HG03280 (cell line): Measurements from ENCODE around the gene MVK.

Experiments
- ATAC-seq: cut with Tn5 transposase; IDR thresholded peaks from one replicate; pipeline ENCODE4 v1.9.1; 2021; ENCODE audit warnings: mild to moderate bottlenecking, moderate library complexity; ENCODE audit not compliant: unreplicated experiment

MVK gene

DNA sequence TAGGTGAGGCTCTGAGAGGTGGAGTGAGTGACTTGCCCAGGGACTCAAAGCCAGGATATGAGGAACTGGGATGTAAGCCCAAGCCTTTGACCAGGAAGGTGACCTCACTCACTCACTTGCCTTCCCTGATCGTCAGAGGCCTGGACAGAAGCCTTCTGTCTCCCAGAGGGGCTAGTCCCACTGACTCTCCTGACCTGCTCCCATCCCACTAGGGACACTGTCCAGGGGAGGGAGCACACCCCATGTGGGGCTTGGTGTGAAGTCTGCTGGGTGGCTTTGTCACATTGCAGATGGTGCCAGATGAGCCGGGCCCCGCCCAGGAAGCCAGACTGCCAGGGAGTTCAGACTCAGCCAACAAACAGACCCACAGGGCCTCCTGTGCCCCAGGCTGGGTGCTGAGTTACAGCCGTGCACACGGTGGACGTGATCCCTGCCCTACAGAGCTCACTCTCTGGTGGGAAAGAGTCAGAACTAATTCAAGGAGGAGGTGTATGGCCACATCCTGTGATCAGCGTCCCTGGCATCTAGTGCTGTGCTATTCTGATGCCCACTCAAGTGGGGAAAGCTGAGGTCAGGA lies 28.6 kb upstream of the MVK start:
- no peak for ATAC-seq

DNA sequence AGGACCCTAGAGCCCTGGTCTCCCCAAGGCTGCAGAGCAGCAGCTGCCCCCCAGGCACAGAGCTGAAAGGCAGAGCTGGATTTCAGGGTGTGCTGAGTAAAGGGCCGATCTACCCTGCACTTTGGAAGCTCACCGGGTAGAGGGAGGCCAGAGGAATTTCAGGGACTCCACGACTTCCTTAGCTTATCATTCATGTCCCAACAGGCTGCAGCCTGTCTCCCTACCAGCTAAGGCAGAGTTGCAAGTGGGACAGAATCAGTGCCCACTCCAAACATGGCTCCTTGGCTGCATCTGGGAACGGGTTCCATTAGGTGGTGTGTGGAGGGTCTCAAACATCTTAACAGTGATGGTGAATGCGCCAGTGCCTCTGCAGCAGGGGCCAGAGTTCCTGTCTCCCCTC lies 27.8 kb upstream of the MVK start:
- ATAC-seq, result no peak

- no peak for ATAC-seq
Observed at GRCh38 chr12:109547286-109547685, 26.3 kb upstream of the MVK start.

DNA sequence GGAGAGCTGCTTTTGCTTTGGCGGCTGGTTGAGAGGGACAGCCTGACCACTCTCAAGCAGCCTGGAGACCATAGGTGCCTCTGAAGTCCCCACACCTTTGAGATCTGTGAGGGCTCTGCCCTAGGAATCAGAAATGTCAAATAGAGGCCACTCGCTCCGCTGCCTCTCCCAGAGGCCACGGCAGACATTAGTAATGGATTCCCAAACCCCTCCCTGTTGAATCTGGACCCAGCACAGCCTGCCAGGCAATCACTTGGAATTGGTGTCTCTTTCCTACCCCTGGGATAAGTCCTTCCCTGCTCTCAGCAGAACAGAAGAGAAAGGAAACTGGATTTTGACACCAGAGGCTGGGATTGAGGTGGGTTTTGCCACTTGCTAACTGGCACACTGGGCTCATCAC lies 25.3 kb upstream of the MVK start:
- ATAC-seq, result no peak

DNA sequence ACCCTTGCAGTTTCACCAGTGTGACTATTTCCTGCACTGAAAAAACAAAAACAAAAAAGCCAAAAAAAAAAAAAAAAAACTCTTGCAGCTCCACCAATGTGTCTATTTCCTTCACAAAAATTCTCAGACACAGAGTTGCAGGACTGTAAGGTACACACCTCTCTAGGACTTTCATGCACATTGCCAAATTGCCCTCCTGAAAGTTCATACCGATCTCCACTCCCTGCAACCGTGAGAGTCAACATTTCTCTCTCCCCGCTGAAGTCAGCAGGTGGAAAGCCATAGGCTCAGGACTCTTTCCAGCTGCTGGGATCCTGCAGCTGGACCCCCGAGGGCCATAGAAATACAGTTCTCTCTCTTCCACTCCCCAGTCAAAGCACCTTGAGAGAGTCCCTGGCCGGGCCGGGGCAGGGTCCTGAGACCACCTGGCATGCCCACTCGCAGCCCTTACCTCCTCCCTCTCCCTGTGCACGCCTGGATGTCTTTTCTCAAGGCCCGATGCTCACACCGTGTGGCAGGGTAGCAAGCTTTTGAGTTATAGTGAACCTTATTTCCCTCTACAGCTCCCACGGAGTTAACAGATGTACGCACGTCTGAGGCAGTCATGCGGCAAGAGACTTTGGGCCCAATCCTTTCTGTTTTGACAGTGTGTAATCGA lies 23.9 kb upstream of the MVK start:
- ATAC-seq, result no peak

DNA sequence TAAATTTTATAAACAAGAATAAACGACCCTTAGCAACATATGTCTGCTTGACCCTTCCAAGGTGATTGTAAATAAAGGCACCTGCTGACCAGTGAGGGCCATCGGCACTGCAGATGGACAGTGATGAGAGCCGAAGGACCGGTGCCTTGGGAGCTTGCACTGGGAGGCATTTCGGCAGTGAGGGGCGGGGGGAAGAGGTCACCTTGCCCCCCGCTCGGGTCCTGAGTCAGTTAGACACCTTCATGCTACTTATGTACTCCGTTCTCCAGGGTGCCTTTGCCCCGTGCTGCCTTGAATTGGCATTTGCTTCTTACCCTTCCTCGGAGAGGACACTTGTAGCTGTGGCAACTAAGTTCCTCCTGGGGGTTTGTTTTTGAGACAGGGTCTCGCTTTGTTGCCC lies 23.3 kb upstream of the MVK start:
- ATAC-seq, result no peak

DNA sequence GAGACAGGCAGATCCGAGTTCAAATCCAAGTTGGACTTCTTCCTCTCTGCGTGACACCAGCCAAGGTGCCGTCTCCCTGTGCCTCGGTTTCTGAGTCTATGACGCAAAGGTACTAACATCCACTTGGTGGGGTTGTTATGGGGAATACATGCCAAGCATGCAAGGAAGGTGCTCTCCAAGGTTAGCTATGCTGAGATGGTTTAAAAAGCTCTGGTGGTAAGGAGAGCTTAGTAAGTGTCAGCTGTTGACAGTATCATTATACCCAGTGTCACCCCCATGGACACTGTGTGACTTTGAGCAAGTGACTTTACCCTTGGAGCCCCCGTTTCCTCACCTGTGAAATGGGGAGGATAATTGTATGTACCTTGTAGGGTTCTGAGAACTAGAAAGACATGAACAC lies 22.5 kb upstream of the MVK start:
- no peak for ATAC-seq

DNA sequence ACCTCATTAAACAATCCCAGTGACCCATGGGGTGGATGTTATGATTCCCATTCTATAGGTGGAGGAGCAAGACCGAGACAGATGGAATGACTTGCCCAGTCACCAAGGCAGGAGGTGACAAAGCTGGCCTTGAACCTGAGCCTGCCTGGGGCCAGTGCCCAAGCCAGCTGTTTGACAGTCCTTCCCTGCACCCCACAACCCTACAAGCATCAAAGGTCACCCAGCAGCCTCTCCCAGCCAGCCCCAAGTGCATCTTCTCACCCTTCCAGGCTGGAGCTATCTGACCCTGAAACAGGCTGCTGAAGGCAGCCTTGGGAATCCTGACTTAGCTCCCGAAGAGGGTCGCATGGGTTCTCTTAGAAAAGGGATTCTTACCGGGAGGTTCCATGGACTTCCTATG lies 20.6 kb upstream of the MVK start:
- no peak for ATAC-seq

- no peak for ATAC-seq
Observed at GRCh38 chr12:109553483-109553882, 20.1 kb upstream of the MVK start.

GRCh38 chr12:109553906-109554500 lies 19.6 kb upstream of the MVK start:
- ATAC-seq, result no peak

- no peak for ATAC-seq
Observed at GRCh38 chr12:109554761-109555160, 18.8 kb upstream of the MVK start.

- no peak for ATAC-seq
Observed at GRCh38 chr12:109555431-109556315, 17.9 kb upstream of the MVK start.

DNA sequence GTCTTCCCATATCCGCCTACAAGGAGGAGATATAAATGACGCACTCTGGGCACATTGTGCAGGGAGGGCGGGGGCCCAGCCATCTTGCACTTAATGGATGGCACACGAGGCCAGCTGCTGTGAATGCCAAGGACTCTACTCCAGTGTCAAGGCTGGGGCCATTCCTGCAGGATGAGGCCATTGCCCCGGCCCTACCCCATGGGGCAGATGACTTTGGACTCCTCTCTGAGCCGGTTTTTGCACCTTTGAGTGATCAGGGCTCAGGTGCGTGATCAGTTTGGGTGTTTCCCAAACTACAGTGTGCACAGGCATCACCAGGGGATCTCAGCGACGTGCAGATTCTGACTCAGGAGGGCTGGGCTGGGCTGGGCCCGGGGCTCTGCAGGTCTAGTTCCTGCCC lies 16.4 kb upstream of the MVK start:
- ATAC-seq, result no peak

GRCh38 chr12:109557805-109558204 lies 15.8 kb upstream of the MVK start:
- ATAC-seq, result no peak

- no peak for ATAC-seq
Observed at GRCh38 chr12:109558374-109559199, 15.0 kb upstream of the MVK start.

- ATAC-seq, result no peak
Observed at GRCh38 chr12:109559200-109559505, 14.4 kb upstream of the MVK start.

- ATAC-seq, result no peak
Observed at GRCh38 chr12:109559601-109560000, 14.0 kb upstream of the MVK start.

DNA sequence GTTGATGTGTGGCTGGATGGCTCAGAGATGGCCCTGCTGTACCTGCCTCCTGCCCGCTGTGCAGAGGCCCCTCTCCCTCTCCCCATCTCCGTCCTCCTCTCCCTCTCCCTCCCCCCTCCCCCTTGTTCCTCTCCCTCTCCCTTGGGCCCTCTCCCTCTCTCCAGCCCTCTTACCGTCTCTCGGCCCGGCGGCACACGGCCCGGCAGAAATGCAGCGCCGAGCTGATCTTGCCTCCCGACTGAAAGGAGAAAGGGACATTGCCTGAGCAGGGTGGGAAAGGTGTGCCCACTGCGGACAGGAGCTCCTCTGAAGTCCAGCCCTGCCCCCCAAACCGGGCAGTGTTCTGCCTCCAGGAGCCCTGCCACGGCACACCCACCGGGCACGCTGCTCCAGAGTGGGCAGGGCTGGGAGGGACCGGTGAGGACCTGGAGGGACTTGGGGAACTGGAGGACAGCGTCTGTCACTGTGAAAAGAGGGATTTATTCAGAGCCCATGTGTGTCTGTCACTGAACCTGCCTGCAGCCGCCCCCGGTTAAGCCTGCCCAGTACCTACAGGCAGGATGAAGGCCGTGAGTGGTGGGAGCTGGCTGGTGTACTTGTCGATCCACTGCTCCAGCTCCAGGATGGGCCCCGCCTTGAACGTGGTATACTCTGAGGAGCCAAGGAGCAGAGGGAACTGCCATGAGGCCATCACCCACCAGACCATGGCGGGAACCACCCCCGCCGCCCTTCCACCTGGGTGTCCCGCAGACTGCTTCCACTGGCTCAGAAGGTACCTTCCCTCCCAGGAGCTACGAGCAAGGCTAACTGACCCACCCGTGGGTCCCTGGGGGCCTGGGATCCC lies 12.5 kb upstream of the MVK start:
- no peak for ATAC-seq

DNA sequence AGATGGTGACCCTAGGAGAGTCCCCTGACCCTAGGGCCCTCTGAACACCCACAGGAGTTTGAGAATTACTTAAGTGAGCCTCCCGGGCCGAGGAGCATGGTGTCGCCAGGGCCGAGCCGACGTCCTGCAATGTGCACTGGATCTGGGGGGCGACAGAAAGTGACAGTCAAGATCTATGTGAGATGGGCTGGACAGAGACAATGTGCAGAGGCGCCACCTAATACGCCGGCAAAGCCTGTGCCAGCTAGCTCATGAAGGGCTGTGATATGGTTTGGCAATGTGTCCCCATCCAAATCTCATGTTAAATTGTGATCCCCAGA lies 11.9 kb upstream of the MVK start:
- no peak for ATAC-seq

- no peak for ATAC-seq
Observed at GRCh38 chr12:109562871-109563270, 10.7 kb upstream of the MVK start.
